OCI-LY7 (cell line): ENCODE results near the gene PCDHB14. TPM values are rescaled to one million over a fixed set of nuclear protein-coding genes. Genes with fewer than 3 reads are reported as not detected.
"Not testable (repeated sequence)": the region's sequence is repeated elsewhere in the genome, so short reads cannot be mapped to it uniquely, and the experiment has no call there.

Source experiments
- BruUV-seq: library from RNA; stranded (reverse); fragments of 400-500 nt; replicated peaks from 2 replicates; lab custom pipeline; 2021; lab: Mats Ljungman, UMichigan
- CTCF ChIA-PET: fragments of 300-600 bp; sonication (Branson Sonifier 250); formaldehyde crosslinking; loops from one replicate; lab custom pipeline; 2022; ENCODE audit warnings: antibody characterized with exemption; ENCODE audit not compliant: unreplicated experiment; lab: Charles Lee
- POLR2A ChIA-PET: fragments of 300-600 bp; sonication (Branson Sonifier 250); formaldehyde crosslinking; loops from one replicate; lab custom pipeline; 2022; ENCODE audit warnings: antibody characterized with exemption; lab: Charles Lee
- DNase-seq: peaks from one replicate; pipeline ENCODE4 v3.0.0-alpha.2; 2015; ENCODE audit warnings: low spot score
- H2AFZ ChIP-seq: fragments of 200-600 bp; sonication (generic), shearing (Covaris generic); 2 replicates; pipeline ENCODE4 v1.6.1; 2014; ENCODE audit warnings: mild to moderate bottlenecking, antibody characterized with exemption, low read length, moderate library complexity
- H3K27ac ChIP-seq: fragments of 200-600 bp; sonication (generic); 2 replicates; pipeline ENCODE4 v1.5.1; 2014; ENCODE audit warnings: mixed run types, low read depth, mild to moderate bottlenecking, moderate library complexity, low read length, inconsistent platforms; ENCODE audit not compliant: poor library complexity, severe bottlenecking
- H3K36me3 ChIP-seq: fragments of 200-600 bp; sonication (generic); 2 replicates; pipeline ENCODE4 v1.6.1; 2014; ENCODE audit warnings: mild to moderate bottlenecking, antibody characterized with exemption, low read length, moderate library complexity, mixed read lengths; ENCODE audit not compliant: insufficient read depth
- H3K4me1 ChIP-seq: fragments of 200-600 bp; sonication (generic); 2 replicates; pipeline ENCODE4 v1.5.1; 2014; ENCODE audit warnings: mild to moderate bottlenecking, low read length; ENCODE audit not compliant: insufficient read depth, poor library complexity, severe bottlenecking
- H3K4me2 ChIP-seq: fragments of 200-600 bp; sonication (generic); 2 replicates; pipeline ENCODE4 v1.6.1; 2014; ENCODE audit warnings: mild to moderate bottlenecking, low read length
- H3K4me3 ChIP-seq: fragments of 200-600 bp; sonication (generic); 2 replicates; pipeline ENCODE4 v1.5.1; 2014; ENCODE audit warnings: mild to moderate bottlenecking, low read depth, low read length; ENCODE audit not compliant: poor library complexity, severe bottlenecking
- H3K79me2 ChIP-seq: fragments of 200-600 bp; sonication (generic); 2 replicates; pipeline ENCODE4 v1.6.1; 2016; ENCODE audit warnings: low read depth, mild to moderate bottlenecking, low read length, moderate library complexity, mixed read lengths; ENCODE audit not compliant: insufficient read depth
- H3K9me2 ChIP-seq: fragments of 200-600 bp; sonication (generic); 2 replicates; pipeline ENCODE4 v1.6.1; 2016; ENCODE audit warnings: mild to moderate bottlenecking, low read length, mixed read lengths; ENCODE audit not compliant: insufficient read depth
- H3K9me3 ChIP-seq: fragments of 200-600 bp; sonication (generic); 2 replicates; pipeline ENCODE4 v1.6.1; 2014; ENCODE audit warnings: mild to moderate bottlenecking, mixed run types, low read length, mixed read lengths
- H4K20me1 ChIP-seq: fragments of 200-600 bp; sonication (generic); 2 replicates; pipeline ENCODE4 v1.6.1; 2014; ENCODE audit warnings: mild to moderate bottlenecking, antibody characterized with exemption, low read length, moderate library complexity, mixed read lengths; ENCODE audit not compliant: insufficient read depth
- CTCF ChIP-seq: fragments of 200-600 bp; sonication (generic); conservative IDR thresholded peaks from 2 replicates; pipeline ENCODE4 v1.5.1; 2014; ENCODE audit warnings: mild to moderate bottlenecking, antibody characterized with exemption, low read length, moderate library complexity, mixed read lengths
- EZH2phosphoT487 ChIP-seq: fragments of 200-600 bp; sonication (generic); IDR thresholded peaks from 2 replicates; pipeline ENCODE4 v1.6.1; 2018; ENCODE audit warnings: low read depth, borderline replicate concordance, mild to moderate bottlenecking, mixed run types, antibody characterized with exemption, low read length, moderate library complexity, mixed read lengths
- intact Hi-C: fragments of 100-400 bp; cut with micrococcal nuclease; formaldehyde crosslinking; loops from one replicate; pipeline ENCODE4 v1.10.0; 2022; ENCODE audit not compliant: unreplicated experiment
- total RNA-seq, 2 experiments: library from RNA; depleted of rRNA in 1 of 2; stranded (reverse); fragments of >200 nt in 1 of 2; shearing (Covaris generic) in 1 of 2; gene quantifications; 2 replicates each; pipeline ENCODE4 v1.2.3, GENCODE V29; 2014 to 2022

PCDHB14 gene
- total RNA-seq, 2 experiments from 2014 or later: 0.22 TPM; not detected in 1

- H3K36me3 ChIP-seq: no peaks in the 10 kb centered on the region
- ChIA-PET CTCF (interaction anchor here (0.5 kb wide), 1 partner anchor 1073 kb away, joined by 4 read pairs; no protein-coding TSS in a partner anchor), POLR2A (no interaction called here)
- TF ChIP-seq EZH2phosphoT487 (no peak), CTCF (peak; percentile 86)
- no peaks in the 10 kb centered on the region for H4K20me1 ChIP-seq
- H3K9me3 ChIP-seq: peaks cover 9% of the 10 kb centered on the region
- no peak within 1 kb of the TSS for H3K4me3 ChIP-seq
- DNase-seq: peak; percentile 34
- H3K4me2 ChIP-seq: no peak within 1 kb of the TSS
- H3K79me2 ChIP-seq: no peaks in the 10 kb centered on the region
- no peak within 1 kb of the TSS for H2AFZ ChIP-seq
- no peak within 1 kb of the TSS for H3K27ac ChIP-seq
- H3K4me1 ChIP-seq: no peaks in the 10 kb centered on the region
- intact Hi-C loops: loop anchor here (10.0 kb wide), 1 partner anchor 163 kb away; the partner anchor contains the start of genes PCDHGA4, PCDHGB1 and PCDHGB2
- H3K9me2 ChIP-seq: no peaks in the 10 kb centered on the region
- no TSS peak for BruUV-seq
Observed at GRCh38 chr5:141192110-141192725, 30.9 kb upstream of the PCDHB14 start, which contains the start of gene PCDHB10. Gene PCDHB10, plus strand, starts transcription at chr5:141192353. Its CDS starts 200 bp downstream, at chr5:141192553.

GRCh38 chr5:141194332-141194731, 28.8 kb upstream of the PCDHB14 start:
- CTCF ChIA-PET, H4K20me1 ChIP-seq, BruUV-seq, H3K9me3 ChIP-seq, H3K4me1 ChIP-seq, H3K4me3 ChIP-seq, H3K27ac ChIP-seq, H3K79me2 ChIP-seq, H2AFZ ChIP-seq, H3K9me2 ChIP-seq, H3K36me3 ChIP-seq, POLR2A ChIA-PET, H3K4me2 ChIP-seq, DNase-seq: not testable (repeated sequence)
- intact Hi-C loops: loop anchor here (10.0 kb wide), 1 partner anchor 160 kb away; the partner anchor contains the start of genes PCDHGA4, PCDHGB1 and PCDHGB2

GRCh38 chr5:141196363-141196762, 26.8 kb upstream of the PCDHB14 start:
- no peak for DNase-seq
- H3K4me1 ChIP-seq: no peaks in the 10 kb centered on the region
- H3K4me2 ChIP-seq: no peak overlapping the region
- no peak overlapping the region for H3K27ac ChIP-seq
- TF ChIP-seq EZH2phosphoT487: no peak
- TF ChIP-seq CTCF: no peak
- ChIA-PET CTCF (no interaction called here), POLR2A (no interaction called here)
- H3K4me3 ChIP-seq: no peak overlapping the region
- no peaks in the 10 kb centered on the region for H4K20me1 ChIP-seq
- no peak overlapping the region for H2AFZ ChIP-seq
- intact Hi-C loops: loop anchor here (10.0 kb wide), 1 partner anchor 158 kb away; the partner anchor contains the start of genes PCDHGA4, PCDHGB1 and PCDHGB2
- no peaks in the 10 kb centered on the region for H3K9me2 ChIP-seq
- no peaks in the 10 kb centered on the region for H3K36me3 ChIP-seq
- peaks cover 9% of the 10 kb centered on the region for H3K9me3 ChIP-seq
- BruUV-seq: no TSS peak
- H3K79me2 ChIP-seq: no peaks in the 10 kb centered on the region
